Tibial artery (tissue), 4 donors: Measurements from ENCODE around the gene EPN3.

Source experiments
- DNase-seq, 2 donors: peaks; one replicate each; pipeline ENCODE4 v3.0.0-alpha.2; 2019
- H3K27ac ChIP-seq, 2 donors: fragments of 200-600 bp; sonication (generic) in 1 of 2; 1 replicate in 1 of 2; 2 replicates in 1 of 2; pipeline ENCODE4 v1.5.1; 2018 to 2019; ENCODE audit warnings: mild to moderate bottlenecking in 1 of 2
- H3K27me3 ChIP-seq, 2 donors: fragments of 200-600 bp; sonication (generic) in 1 of 2; one replicate each; pipeline versions ENCODE4 v1.5.1 to v1.6.0; 2016 to 2019
- H3K36me3 ChIP-seq, 3 donors: fragments of 200-600 bp; sonication (generic) in 2 of 3; one replicate each; pipeline ENCODE4 v1.5.1; 2016 to 2019; ENCODE audit warnings: mild to moderate bottlenecking in 2 of 3
- H3K4me1 ChIP-seq, 4 donors: fragments of 200-600 bp; sonication (generic) in 2 of 4; 1 replicate in 3 of 4; 2 replicates in 1 of 4; pipeline ENCODE4 v1.5.1; 2016 to 2019
- H3K4me3 ChIP-seq, 2 donors: fragments of 200-600 bp; sonication (generic) in 1 of 2; 1 replicate in 1 of 2; 2 replicates in 1 of 2; pipeline ENCODE4 v1.5.1; 2018 to 2019; ENCODE audit warnings: mild to moderate bottlenecking in 2 of 2
- H3K9me3 ChIP-seq, 3 donors: fragments of 200-600 bp; sonication (generic) in 1 of 3; one replicate each; pipeline ENCODE4 v1.5.1; 2016 to 2019
- CTCF ChIP-seq, 2 experiments: fragments of 200-600 bp in 1 of 2; fragments of 450-650 bp in 1 of 2; IDR thresholded peaks; one replicate each; pipeline ENCODE4 v1.5.1; 2017 to 2019; ENCODE audit warnings: antibody characterized with exemption in 2 of 2, mild to moderate bottlenecking in 1 of 2, moderate library complexity in 1 of 2
- intact Hi-C: fragments of 100-400 bp; cut with DNase I; formaldehyde crosslinking; loops from one replicate; pipeline ENCODE4 v1.15.0; 2023; ENCODE audit warnings: low total_unique reads

EPN3 gene

GRCh38 chr17:50531428-50532025 is 1.0 kb upstream of the EPN3 start:
- intact Hi-C loops: no loop called here
- Histone ChIP-seq H3K4me1 (peaks cover 0 to 32% (median 17%) of the 10 kb centered on the region in 4 donors), H3K27me3 (peaks cover 2 to 75% of the 10 kb centered on the region in 2 donors), H3K27ac (no peak overlapping the region), H3K4me3 (no peak overlapping the region), H3K9me3 (no peaks in the 10 kb centered on the region), H3K36me3 (peaks cover 0 to 1% (median 0%) of the 10 kb centered on the region in 3 donors)
- no peak for DNase-seq
- no peak for TF ChIP-seq CTCF (IDR thresholded peaks at IDR 0.05)

DNA sequence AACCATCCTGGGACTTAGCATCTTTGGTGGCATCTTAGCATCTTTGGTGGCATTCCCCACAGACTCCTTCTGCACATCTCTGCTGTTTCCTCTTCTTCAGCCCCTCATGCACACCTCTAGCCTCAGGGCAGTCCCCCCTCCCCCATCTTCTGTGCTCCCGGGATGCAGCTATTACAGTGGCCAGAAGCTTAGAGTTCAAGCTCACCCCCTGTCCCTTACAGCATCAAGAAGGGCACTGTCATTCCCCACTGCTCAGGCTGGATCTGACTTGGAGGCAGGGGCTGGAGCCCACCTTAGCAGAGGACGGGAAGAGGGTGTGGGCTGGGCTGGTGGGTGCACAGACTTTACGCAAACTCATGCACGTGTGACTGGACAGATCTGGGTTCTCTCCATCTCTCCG is 650 bp downstream of the EPN3 start:
- H3K4me1 ChIP-seq: peaks cover 0 to 32% (median 17%) of the 10 kb centered on the region in 4 donors
- TF ChIP-seq CTCF (IDR thresholded peaks at IDR 0.05): no peak
- H3K36me3 ChIP-seq: peaks cover 0 to 8% (median 0%) of the 10 kb centered on the region in 3 donors
- no peak overlapping the region for H3K4me3 ChIP-seq
- no peaks in the 10 kb centered on the region for H3K9me3 ChIP-seq
- peaks cover 2 to 64% of the 10 kb centered on the region in 2 donors for H3K27me3 ChIP-seq
- no peak overlapping the region for H3K27ac ChIP-seq
- intact Hi-C loops: no loop called here
- DNase-seq: no peak

DNA sequence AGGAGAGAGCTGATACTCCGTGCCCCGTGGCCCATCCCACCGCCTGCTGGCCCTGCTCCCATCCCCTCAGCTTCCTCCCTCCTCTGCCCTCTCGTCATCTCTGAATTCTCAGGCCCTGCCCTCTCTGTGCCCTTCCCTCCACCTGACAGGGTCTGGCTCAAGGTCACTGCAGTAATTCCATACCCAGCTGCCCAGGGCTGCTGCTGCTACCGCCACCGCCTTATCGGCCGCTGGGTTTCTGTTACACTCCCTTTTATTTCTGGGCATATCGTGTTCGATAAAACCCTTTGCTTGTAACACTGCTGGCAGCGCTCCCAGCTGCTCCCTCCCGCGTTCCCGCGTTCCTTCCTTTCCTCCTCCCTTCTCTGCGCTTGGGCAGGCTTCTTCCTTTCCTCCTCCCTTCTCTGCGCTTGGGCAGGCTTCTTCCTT is 1.2 kb downstream of the EPN3 start:
- no peak overlapping the region for H3K4me3 ChIP-seq
- no peak for DNase-seq
- H3K36me3 ChIP-seq: peaks cover 0 to 8% (median 0%) of the 10 kb centered on the region in 3 donors
- H3K9me3 ChIP-seq: no peaks in the 10 kb centered on the region
- H3K27me3 ChIP-seq: peaks cover 2 to 60% of the 10 kb centered on the region in 2 donors
- no peak overlapping the region for H3K27ac ChIP-seq
- H3K4me1 ChIP-seq: peaks cover 0 to 32% (median 17%) of the 10 kb centered on the region in 4 donors
- TF ChIP-seq CTCF (IDR thresholded peaks at IDR 0.05): no peak
- intact Hi-C loops: no loop called here

GRCh38 chr17:50534222-50534978 is 1.9 kb downstream of the EPN3 start:
- Histone ChIP-seq H3K4me1 (peaks cover 0 to 32% (median 17%) of the 10 kb centered on the region in 4 donors), H3K27me3 (peaks cover 2 to 53% of the 10 kb centered on the region in 2 donors), H3K4me3 (no peak overlapping the region), H3K27ac (no peak overlapping the region), H3K36me3 (peaks cover 0 to 10% (median 0%) of the 10 kb centered on the region in 3 donors), H3K9me3 (no peaks in the 10 kb centered on the region)
- intact Hi-C loops: no loop called here
- no peak for TF ChIP-seq CTCF (IDR thresholded peaks at IDR 0.05)
- no peak for DNase-seq

GRCh38 chr17:50534979-50535326 is 2.4 kb downstream of the EPN3 start:
- Histone ChIP-seq H3K36me3 (peaks cover 0 to 13% (median 0%) of the 10 kb centered on the region in 3 donors), H3K4me1 (peaks cover 0 to 32% (median 17%) of the 10 kb centered on the region in 4 donors), H3K27ac (no peak overlapping the region), H3K27me3 (peaks cover 2 to 48% of the 10 kb centered on the region in 2 donors), H3K4me3 (no peak overlapping the region), H3K9me3 (no peaks in the 10 kb centered on the region)
- intact Hi-C loops: no loop called here
- no peak for DNase-seq
- TF ChIP-seq CTCF (IDR thresholded peaks at IDR 0.05): no peak
